Neural cell (in vitro differentiated cells): ENCODE measurements around the gene PFDN2. TPM values are rescaled to one million over a fixed set of nuclear protein-coding genes. Genes with fewer than 3 reads are reported as not detected.

Experiments used
- H2AFZ ChIP-seq: fragments of 200-600, 300-800 bp; sonication (generic), shearing (Covaris generic); 2 replicates; pipeline ENCODE4 v1.6.0; 2014; ENCODE audit warnings: low read depth, mild to moderate bottlenecking, antibody characterized with exemption, low read length, moderate library complexity
- H3F3A ChIP-seq: fragments of 200-600 bp; shearing (Covaris generic); 2 replicates; pipeline ENCODE4 v1.6.1; 2016; ENCODE audit warnings: mild to moderate bottlenecking, moderate library complexity, mixed read lengths, antibody characterized with exemption, low read length; ENCODE audit not compliant: insufficient read depth, poor library complexity, severe bottlenecking
- H3K27ac ChIP-seq: fragments of 200-600, 300-800 bp; sonication (generic), shearing (Covaris generic); 2 replicates; pipeline ENCODE4 v1.5.1; 2014; ENCODE audit warnings: mild to moderate bottlenecking, low read length, moderate library complexity
- H3K27me3 ChIP-seq: fragments of 300-800, 200-600 bp; sonication (generic), shearing (Covaris generic); 2 replicates; pipeline ENCODE4 v1.6.0; 2014; ENCODE audit warnings: mild to moderate bottlenecking, low read depth, low read length, moderate library complexity; ENCODE audit not compliant: insufficient read depth
- H3K36me3 ChIP-seq: fragments of 300-800, 200-600 bp; sonication (generic), shearing (Covaris generic); 2 replicates; pipeline ENCODE4 v1.5.1; 2014; ENCODE audit warnings: mild to moderate bottlenecking, antibody characterized with exemption, low read length, moderate library complexity; ENCODE audit not compliant: insufficient read depth
- H3K4me2 ChIP-seq: fragments of 300-800, 200-600 bp; sonication (generic), shearing (Covaris generic); 2 replicates; pipeline ENCODE4 v1.6.0; 2014; ENCODE audit warnings: mild to moderate bottlenecking, low read length
- H3K4me3 ChIP-seq: fragments of 300-800, 200-600 bp; sonication (generic), shearing (Covaris generic); 2 replicates; pipeline ENCODE4 v1.5.1; 2014; ENCODE audit warnings: mild to moderate bottlenecking, low read length, moderate library complexity
- H3K79me2 ChIP-seq: fragments of 200-600 bp; shearing (Covaris generic); replicated peaks from 2 replicates; pipeline ENCODE4 v1.6.0; 2014; ENCODE audit warnings: mild to moderate bottlenecking, low read length, moderate library complexity; ENCODE audit not compliant: insufficient read depth
- H3K9ac ChIP-seq: fragments of 300-800, 200-600 bp; sonication (generic), shearing (Covaris generic); 2 replicates; pipeline ENCODE4 v1.6.1; 2016; ENCODE audit warnings: mild to moderate bottlenecking, low read length, mixed read lengths
- H3K9me2 ChIP-seq: fragments of 200-600 bp; shearing (Covaris generic); 2 replicates; pipeline ENCODE4 v1.6.1; 2016; ENCODE audit warnings: mild to moderate bottlenecking, low read length, mixed read lengths; ENCODE audit not compliant: insufficient read depth
- H3K9me3 ChIP-seq: fragments of 200-600, 300-800 bp; sonication (generic), shearing (Covaris generic); 2 replicates; pipeline ENCODE4 v1.6.1; 2016; ENCODE audit warnings: mild to moderate bottlenecking, mixed run types, low read length, moderate library complexity, mixed read lengths
- H4K20me1 ChIP-seq: fragments of 200-600 bp; shearing (Covaris generic); 2 replicates; pipeline ENCODE4 v1.6.1; 2016; ENCODE audit warnings: mild to moderate bottlenecking, mixed run types; ENCODE audit not compliant: insufficient read depth
- EP300 ChIP-seq: fragments of 450-650 bp; conservative IDR thresholded peaks from 2 replicates; pipeline ENCODE4 v1.6.1; 2014; ENCODE audit warnings: antibody characterized with exemption, mild to moderate bottlenecking, moderate library complexity; ENCODE audit not compliant: poor library complexity, severe bottlenecking
- EZH2 ChIP-seq: fragments of 200-600, 300-800 bp; shearing (Covaris generic), sonication (generic); IDR thresholded peaks from 2 replicates; pipeline ENCODE4 v1.6.1; 2014; ENCODE audit warnings: antibody characterized with exemption, low read length, borderline replicate concordance, mild to moderate bottlenecking; ENCODE audit not compliant: insufficient read depth, poor library complexity, severe bottlenecking
- MXI1 ChIP-seq: fragments of 450-650 bp; conservative IDR thresholded peaks from 2 replicates; pipeline ENCODE4 v1.6.1; 2014; ENCODE audit warnings: antibody characterized with exemption, mild to moderate bottlenecking; ENCODE audit not compliant: poor library complexity, severe bottlenecking
- POLR2AphosphoS5 ChIP-seq: IDR thresholded peaks from 2 replicates; pipeline ENCODE4 v1.6.1; 2012
- RAD21 ChIP-seq: fragments of 450-650 bp; conservative IDR thresholded peaks from 2 replicates; pipeline ENCODE4 v1.6.1; 2014; ENCODE audit warnings: antibody characterized with exemption, mild to moderate bottlenecking, moderate library complexity
- REST ChIP-seq: IDR thresholded peaks from 2 replicates; pipeline ENCODE4 v1.6.1; 2012; ENCODE audit warnings: borderline replicate concordance
- SMC3 ChIP-seq: fragments of 450-650 bp; conservative IDR thresholded peaks from 2 replicates; pipeline ENCODE4 v1.6.1; 2014; ENCODE audit warnings: antibody characterized with exemption, mild to moderate bottlenecking, moderate library complexity; ENCODE audit not compliant: poor library complexity
- TAF1 ChIP-seq: IDR thresholded peaks from 2 replicates; pipeline ENCODE4 v1.6.1; 2012; ENCODE audit warnings: low read depth
- polyA plus RNA-seq: library from polyadenylated mRNA; depleted of rRNA; stranded (reverse); fragments of >200 nt; gene quantifications from 2 replicates; pipeline ENCODE4 v1.2.3, GENCODE V29; 2014
- TF ChIP-seq, protein P1 (sequence below): fragments of 450-650 bp; IDR thresholded peaks from 2 replicates; pipeline ENCODE4 v1.5.1; 2014; ENCODE audit warnings: antibody characterized with exemption, mild to moderate bottlenecking, moderate library complexity; ENCODE audit not compliant: poor library complexity, severe bottlenecking

PFDN2 gene
- polyA plus RNA-seq, 1 donor from 2014 or later: 193 TPM

- Histone ChIP-seq H2AFZ (no peak overlapping the region), H3K9ac (no peak overlapping the region), H4K20me1 (no peaks in the 10 kb centered on the region), H3K79me2 (peaks cover 42% of the 10 kb centered on the region), H3K9me2 (no peaks in the 10 kb centered on the region), H3K4me3 (no peak overlapping the region), H3K9me3 (no peaks in the 10 kb centered on the region), H3F3A (no peaks in the 10 kb centered on the region), H3K36me3 (no peaks in the 10 kb centered on the region), H3K27me3 (no peaks in the 10 kb centered on the region), H3K27ac (no peak overlapping the region), H3K4me2 (no peak overlapping the region)
- no peak for TF ChIP-seq POLR2AphosphoS5
- TF ChIP-seq REST: no peak
- no peak for TF ChIP-seq EP300
- no peak for TF ChIP-seq RAD21
- TF ChIP-seq MXI1: no peak
- TF ChIP-seq, protein P1, sequence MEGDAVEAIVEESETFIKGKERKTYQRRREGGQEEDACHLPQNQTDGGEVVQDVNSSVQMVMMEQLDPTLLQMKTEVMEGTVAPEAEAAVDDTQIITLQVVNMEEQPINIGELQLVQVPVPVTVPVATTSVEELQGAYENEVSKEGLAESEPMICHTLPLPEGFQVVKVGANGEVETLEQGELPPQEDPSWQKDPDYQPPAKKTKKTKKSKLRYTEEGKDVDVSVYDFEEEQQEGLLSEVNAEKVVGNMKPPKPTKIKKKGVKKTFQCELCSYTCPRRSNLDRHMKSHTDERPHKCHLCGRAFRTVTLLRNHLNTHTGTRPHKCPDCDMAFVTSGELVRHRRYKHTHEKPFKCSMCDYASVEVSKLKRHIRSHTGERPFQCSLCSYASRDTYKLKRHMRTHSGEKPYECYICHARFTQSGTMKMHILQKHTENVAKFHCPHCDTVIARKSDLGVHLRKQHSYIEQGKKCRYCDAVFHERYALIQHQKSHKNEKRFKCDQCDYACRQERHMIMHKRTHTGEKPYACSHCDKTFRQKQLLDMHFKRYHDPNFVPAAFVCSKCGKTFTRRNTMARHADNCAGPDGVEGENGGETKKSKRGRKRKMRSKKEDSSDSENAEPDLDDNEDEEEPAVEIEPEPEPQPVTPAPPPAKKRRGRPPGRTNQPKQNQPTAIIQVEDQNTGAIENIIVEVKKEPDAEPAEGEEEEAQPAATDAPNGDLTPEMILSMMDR: no peak
- no peak for TF ChIP-seq SMC3
- no peak for TF ChIP-seq EZH2
- no peak for TF ChIP-seq TAF1
Measured at GRCh38 chr1:161111117-161111516, 6.7 kb downstream of the PFDN2 start.

GRCh38 chr1:161106431-161106830, 11.4 kb downstream of the PFDN2 start:
- TF ChIP-seq, protein P1: no peak
- TF ChIP-seq RAD21: no peak
- no peak for TF ChIP-seq EZH2
- TF ChIP-seq MXI1: no peak
- no peak for TF ChIP-seq POLR2AphosphoS5
- TF ChIP-seq TAF1: no peak
- no peak for TF ChIP-seq SMC3
- TF ChIP-seq EP300: no peak
- no peak for TF ChIP-seq REST

More at GRCh38 chr1:161106431-161106830, 11.4 kb downstream of the PFDN2 start:
- H3K9me3 ChIP-seq: no peaks in the 10 kb centered on the region
- no peak overlapping the region for H3K4me3 ChIP-seq
- H3K79me2 ChIP-seq: peaks cover 11% of the 10 kb centered on the region
- no peak overlapping the region for H3K4me2 ChIP-seq
- H3K9ac ChIP-seq: no peak overlapping the region
- H3K27ac ChIP-seq: no peak overlapping the region
- no peaks in the 10 kb centered on the region for H4K20me1 ChIP-seq
- no peaks in the 10 kb centered on the region for H3K36me3 ChIP-seq
- H2AFZ ChIP-seq: no peak overlapping the region
- no peaks in the 10 kb centered on the region for H3K27me3 ChIP-seq
- H3K9me2 ChIP-seq: no peaks in the 10 kb centered on the region
- H3F3A ChIP-seq: no peaks in the 10 kb centered on the region
